Gastroesophageal sphincter (tissue), 3 donors: ENCODE measurements around the gene CCDC60.

Experiments used
- EP300 ChIP-seq: sonication (generic); formaldehyde crosslinking; IDR thresholded peaks from one replicate; pipeline ENCODE4 v1.6.1; 2017; ENCODE audit warnings: antibody characterized with exemption, mild to moderate bottlenecking
- POLR2AphosphoS5 ChIP-seq: sonication (generic); formaldehyde crosslinking; IDR thresholded peaks from one replicate; pipeline ENCODE4 v1.6.1; 2017; ENCODE audit warnings: antibody characterized with exemption
- TF ChIP-seq, protein P1 (sequence below), 4 experiments: fragments of 200-600 bp in 2 of 4; fragments of 450-650 bp in 2 of 4; sonication (generic) in 1 of 4; IDR thresholded peaks; one replicate each; pipeline ENCODE4 v1.5.1; 2017 to 2019; ENCODE audit warnings: antibody characterized with exemption in 4 of 4, mild to moderate bottlenecking in 2 of 4, moderate library complexity in 2 of 4

DNA sequence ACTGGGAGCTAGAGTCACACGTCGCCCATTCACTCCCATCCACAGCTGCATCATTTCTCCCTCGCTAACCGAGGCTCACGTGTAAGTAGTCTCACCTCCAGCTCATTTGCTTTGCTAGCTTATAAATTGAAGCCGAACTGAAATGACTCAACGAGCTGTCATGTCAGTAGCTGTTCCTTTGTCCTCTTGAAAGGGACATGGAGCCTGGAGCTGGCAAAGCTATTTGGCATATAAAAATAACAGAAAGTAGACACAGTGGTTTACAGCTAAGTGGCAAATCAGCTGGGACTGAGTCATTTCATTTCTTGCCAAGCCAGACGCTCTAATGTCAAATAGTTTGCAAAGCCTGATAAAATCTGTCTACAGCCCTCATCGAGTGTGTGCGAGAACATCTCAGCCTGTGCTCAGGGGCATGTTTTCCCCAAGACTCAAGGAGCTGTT, 144.6 kb downstream of the CCDC60 start:
- TF ChIP-seq POLR2AphosphoS5 = no peak
- TF ChIP-seq, protein P1, sequence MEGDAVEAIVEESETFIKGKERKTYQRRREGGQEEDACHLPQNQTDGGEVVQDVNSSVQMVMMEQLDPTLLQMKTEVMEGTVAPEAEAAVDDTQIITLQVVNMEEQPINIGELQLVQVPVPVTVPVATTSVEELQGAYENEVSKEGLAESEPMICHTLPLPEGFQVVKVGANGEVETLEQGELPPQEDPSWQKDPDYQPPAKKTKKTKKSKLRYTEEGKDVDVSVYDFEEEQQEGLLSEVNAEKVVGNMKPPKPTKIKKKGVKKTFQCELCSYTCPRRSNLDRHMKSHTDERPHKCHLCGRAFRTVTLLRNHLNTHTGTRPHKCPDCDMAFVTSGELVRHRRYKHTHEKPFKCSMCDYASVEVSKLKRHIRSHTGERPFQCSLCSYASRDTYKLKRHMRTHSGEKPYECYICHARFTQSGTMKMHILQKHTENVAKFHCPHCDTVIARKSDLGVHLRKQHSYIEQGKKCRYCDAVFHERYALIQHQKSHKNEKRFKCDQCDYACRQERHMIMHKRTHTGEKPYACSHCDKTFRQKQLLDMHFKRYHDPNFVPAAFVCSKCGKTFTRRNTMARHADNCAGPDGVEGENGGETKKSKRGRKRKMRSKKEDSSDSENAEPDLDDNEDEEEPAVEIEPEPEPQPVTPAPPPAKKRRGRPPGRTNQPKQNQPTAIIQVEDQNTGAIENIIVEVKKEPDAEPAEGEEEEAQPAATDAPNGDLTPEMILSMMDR (IDR thresholded peaks at IDR 0.05) = no peak
- no peak for TF ChIP-seq EP300
